IPS-18c (cell line): Measurements from ENCODE around the gene BUD31.
"Not testable (repeated sequence)": the region's sequence is repeated elsewhere in the genome, so short reads cannot be mapped to it uniquely, and the experiment has no call there.

Experiments used
- H3K4me3 ChIP-seq: 2 replicates; pipeline ENCODE4 v1.7.0; 2013; ENCODE audit warnings: low read depth, mild to moderate bottlenecking, low read length, moderate library complexity; ENCODE audit not compliant: insufficient read depth
- H3K9me3 ChIP-seq: one replicate; pipeline ENCODE4 v1.6.1; 2013; ENCODE audit warnings: mild to moderate bottlenecking, low read length, moderate library complexity; ENCODE audit not compliant: control insufficient read depth, insufficient read depth

The BUD31 gene

GRCh38 chr7:99379043-99379577 lies 29.7 kb upstream of the BUD31 start:
- Histone ChIP-seq H3K4me3 (no peak overlapping the region), H3K9me3 (no peaks in the 10 kb centered on the region)

- H3K4me3 ChIP-seq, H3K9me3 ChIP-seq: not testable (repeated sequence)
Observed at GRCh38 chr7:99379693-99380031, 29.1 kb upstream of the BUD31 start.

GRCh38 chr7:99380032-99380822 lies 28.5 kb upstream of the BUD31 start:
- Histone ChIP-seq H3K9me3 (no peaks in the 10 kb centered on the region), H3K4me3 (no peak overlapping the region; the same call in 1 of the 2 replicates)

GRCh38 chr7:99380823-99381663 lies 27.7 kb upstream of the BUD31 start:
- no peak overlapping the region for H3K4me3 ChIP-seq
- H3K9me3 ChIP-seq = no peaks in the 10 kb centered on the region

GRCh38 chr7:99381664-99382075 lies 27.1 kb upstream of the BUD31 start:
- no peaks in the 10 kb centered on the region for H3K9me3 ChIP-seq
- no peak overlapping the region for H3K4me3 ChIP-seq

GRCh38 chr7:99383203-99383602 lies 25.6 kb upstream of the BUD31 start:
- Histone ChIP-seq H3K4me3 (no peak overlapping the region), H3K9me3 (no peaks in the 10 kb centered on the region)

GRCh38 chr7:99383791-99384370 lies 24.9 kb upstream of the BUD31 start:
- H3K9me3 ChIP-seq = no peaks in the 10 kb centered on the region

GRCh38 chr7:99384523-99384922 lies 24.2 kb upstream of the BUD31 start:
- Histone ChIP-seq H3K9me3 (no peaks in the 10 kb centered on the region), H3K4me3 (no peak overlapping the region)

More at GRCh38 chr7:99383791-99384370, 24.9 kb upstream of the BUD31 start:
- no peak overlapping the region for H3K4me3 ChIP-seq

- Histone ChIP-seq H3K4me3 (no peak overlapping the region), H3K9me3 (no peaks in the 10 kb centered on the region)
Observed at GRCh38 chr7:99385564-99385963, 23.2 kb upstream of the BUD31 start.

- Histone ChIP-seq H3K9me3 (no peaks in the 10 kb centered on the region), H3K4me3 (no peak overlapping the region)
Observed at GRCh38 chr7:99386584-99387238, 22.1 kb upstream of the BUD31 start.

- not testable (repeated sequence) for H3K4me3 ChIP-seq, H3K9me3 ChIP-seq
Observed at GRCh38 chr7:99387239-99387635, 21.5 kb upstream of the BUD31 start.

GRCh38 chr7:99387912-99388311 lies 20.9 kb upstream of the BUD31 start:
- Histone ChIP-seq H3K9me3 (no peaks in the 10 kb centered on the region), H3K4me3 (no peak overlapping the region)

- Histone ChIP-seq H3K4me3 (no peak overlapping the region), H3K9me3 (no peaks in the 10 kb centered on the region)
Observed at GRCh38 chr7:99389772-99390171, 19.0 kb upstream of the BUD31 start.

- no peaks in the 10 kb centered on the region for H3K9me3 ChIP-seq
- no peak overlapping the region for H3K4me3 ChIP-seq
Observed at GRCh38 chr7:99390941-99391602, 17.7 kb upstream of the BUD31 start.

GRCh38 chr7:99392046-99392445 lies 16.7 kb upstream of the BUD31 start:
- H3K4me3 ChIP-seq = peak overlapping the region; percentile 58
- H3K9me3 ChIP-seq = no peaks in the 10 kb centered on the region

GRCh38 chr7:99392659-99393354 lies 16.0 kb upstream of the BUD31 start:
- peak overlapping the region; percentile 58 for H3K4me3 ChIP-seq

More at GRCh38 chr7:99392659-99393354, 16.0 kb upstream of the BUD31 start:
- H3K9me3 ChIP-seq = no peaks in the 10 kb centered on the region
